H1 (cell line): Measurements from ENCODE around the gene NCKIPSD. TPM values are rescaled to one million over a fixed set of nuclear protein-coding genes. Genes with fewer than 3 reads are reported as not detected.
A peak's percentile ranks its signal among the peaks of the same experiment; 100 is the strongest.

Source experiments
- CTCF ChIA-PET: fragments of 300-600 bp; sonication (Branson Sonifier 250); formaldehyde crosslinking; loops from one replicate; lab custom pipeline; 2021; ENCODE audit not compliant: partially characterized antibody; lab: Charles Lee
- POLR2A ChIA-PET: fragments of 300-600 bp; sonication (Branson Sonifier 250); formaldehyde crosslinking; loops from one replicate; lab custom pipeline; 2021; ENCODE audit warnings: inconsistent platforms; ENCODE audit not compliant: partially characterized antibody; lab: Charles Lee
- DNase-seq, 2 experiments: peaks; one replicate each; pipeline versions ENCODE4 v3.0.0 to v3.0.0-alpha.2; 2010 to 2022; ENCODE audit warnings: low spot score in 2 of 2, low read depth in 1 of 2, mixed read lengths in 1 of 2
- FAIRE-seq: peaks from 2 replicates; lab custom pipeline; 2011; peaks lifted over from hg19 to GRCh38; lab: Jason Lieb, UNC
- H2AFZ ChIP-seq: 2 replicates; pipeline ENCODE4 v1.8.1; 2012; ENCODE audit warnings: low read length, inconsistent platforms
- H2AK5ac ChIP-seq: 2 replicates; pipeline ENCODE4 v1.6.1; 2013; ENCODE audit warnings: low read depth, low read length
- H2BK120ac ChIP-seq: replicated peaks from 2 replicates; pipeline ENCODE3; 2013; ENCODE audit warnings: low read depth, low read length, inconsistent platforms
- H2BK12ac ChIP-seq: 2 replicates; pipeline ENCODE4 v1.6.1; 2013; ENCODE audit warnings: low read depth, low read length
- H2BK15ac ChIP-seq: 2 replicates; pipeline ENCODE4 v1.6.1; 2013; ENCODE audit warnings: low read length
- H2BK20ac ChIP-seq: 2 replicates; pipeline ENCODE4 v1.6.1; 2013; ENCODE audit warnings: low read length
- H2BK5ac ChIP-seq: 2 replicates; pipeline ENCODE4 v1.6.1; 2013; ENCODE audit warnings: low read depth, low read length
- H3K14ac ChIP-seq: 2 replicates; pipeline ENCODE4 v1.6.1; 2013; ENCODE audit warnings: inconsistent platforms; ENCODE audit not compliant: insufficient read length
- H3K18ac ChIP-seq: 2 replicates; pipeline ENCODE4 v1.6.1; 2013; ENCODE audit warnings: low read length; ENCODE audit errors: extremely low read depth
- H3K23ac ChIP-seq: 2 replicates; pipeline ENCODE4 v1.6.1; 2013; ENCODE audit warnings: inconsistent platforms; ENCODE audit not compliant: insufficient read length
- H3K23me2 ChIP-seq: 2 replicates; pipeline ENCODE4 v1.6.1; 2013; ENCODE audit warnings: low read depth, low read length
- H3K27ac ChIP-seq: 2 replicates; pipeline ENCODE4 v1.6.1; 2011; ENCODE audit warnings: low read depth, low read length, inconsistent platforms
- H3K27me3 ChIP-seq, 4 experiments: replicated peaks in 1 of 4; 1 replicate in 1 of 4; 2 replicates in 3 of 4; pipeline versions ENCODE4 v1.6.1 to v1.8.1; 2011 to 2013; ENCODE audit warnings: low read length in 3 of 4, mild to moderate bottlenecking in 3 of 4, inconsistent platforms in 2 of 4, mixed read lengths in 2 of 4, moderate library complexity in 1 of 4; ENCODE audit not compliant: control insufficient read depth in 3 of 4, insufficient read depth in 3 of 4; ENCODE audit errors: extremely low read depth in 1 of 4
- H3K36me3 ChIP-seq, 4 experiments: 2 replicates each; pipeline versions ENCODE4 v1.6.1 to v1.8.1; 2011 to 2013; ENCODE audit warnings: mild to moderate bottlenecking in 4 of 4, low read length in 3 of 4, moderate library complexity in 2 of 4, control low read depth in 1 of 4, inconsistent platforms in 1 of 4; ENCODE audit not compliant: insufficient read depth in 4 of 4, control insufficient read depth in 2 of 4
- H3K4ac ChIP-seq: replicated peaks from 2 replicates; pipeline ENCODE3; 2013; ENCODE audit warnings: low read length, low read depth, mixed read lengths, inconsistent platforms; ENCODE audit not compliant: insufficient read length
- H3K4me1 ChIP-seq, 4 experiments: replicated peaks in 1 of 4; 1 replicate in 1 of 4; 2 replicates in 3 of 4; pipeline versions ENCODE4 v1.6.1 to v1.8.1; 2011 to 2013; ENCODE audit warnings: low read length in 3 of 4, inconsistent platforms in 2 of 4, mixed read lengths in 1 of 4; ENCODE audit not compliant: insufficient read depth in 4 of 4, control insufficient read depth in 3 of 4
- H3K4me2 ChIP-seq, 2 experiments: 2 replicates each; pipeline versions ENCODE4 v1.6.1 to v1.8.1; 2011 to 2013; ENCODE audit warnings: low read depth in 2 of 2, low read length in 2 of 2, control low read depth in 1 of 2, inconsistent platforms in 1 of 2, mild to moderate bottlenecking in 1 of 2; ENCODE audit not compliant: insufficient read depth in 1 of 2
- H3K4me3 ChIP-seq, 4 experiments: fragments of 200-600, 300-600 bp in 1 of 4; sonication (generic), shearing (Covaris generic), sonication (Bioruptor Twin) in 1 of 4; 2 replicates each; pipeline versions ENCODE4 v1.5.1 to v1.8.1; 2011 to 2016; ENCODE audit warnings: low read length in 4 of 4, low read depth in 3 of 4, control low read depth in 2 of 4, inconsistent platforms in 2 of 4, mild to moderate bottlenecking in 2 of 4, mixed read lengths in 1 of 4, moderate library complexity in 1 of 4; ENCODE audit not compliant: insufficient read depth in 2 of 4; ENCODE audit errors: extremely low read depth in 1 of 4
- H3K56ac ChIP-seq: replicated peaks from 2 replicates; pipeline ENCODE3; 2013; ENCODE audit warnings: low read depth, mild to moderate bottlenecking, mixed read lengths, low read length, inconsistent platforms; ENCODE audit not compliant: insufficient read length
- H3K79me1 ChIP-seq: 2 replicates; pipeline ENCODE4 v1.6.1; 2013; ENCODE audit warnings: low read depth, low read length, control low read depth
- H3K79me2 ChIP-seq, 2 experiments: 2 replicates each; pipeline versions ENCODE4 v1.6.1 to v1.8.1; 2012 to 2013; ENCODE audit warnings: low read length in 2 of 2, mild to moderate bottlenecking in 2 of 2, inconsistent platforms in 1 of 2; ENCODE audit not compliant: insufficient read depth in 2 of 2, control insufficient read depth in 1 of 2
- H3K9ac ChIP-seq, 4 experiments: replicated peaks in 1 of 4; 1 replicate in 1 of 4; 2 replicates in 3 of 4; pipeline versions ENCODE4 v1.6.1 to v1.8.1; 2011 to 2013; ENCODE audit warnings: low read depth in 3 of 4, low read length in 3 of 4, control low read depth in 2 of 4, mild to moderate bottlenecking in 2 of 4, moderate library complexity in 2 of 4, inconsistent platforms in 1 of 4; ENCODE audit errors: extremely low read depth in 1 of 4
- H3K9me3 ChIP-seq, 2 experiments: 2 replicates each; pipeline versions ENCODE4 v1.6.1 to v1.8.1; 2012 to 2013; ENCODE audit warnings: mild to moderate bottlenecking in 2 of 2, moderate library complexity in 2 of 2, control low read depth in 1 of 2, inconsistent platforms in 1 of 2, low read depth in 1 of 2, low read length in 1 of 2, mixed read lengths in 1 of 2; ENCODE audit not compliant: insufficient read depth in 2 of 2
- H4K20me1 ChIP-seq, 2 experiments: replicated peaks in 1 of 2; 2 replicates each; pipeline versions ENCODE3 to v1.8.1; 2011 to 2013; ENCODE audit warnings: inconsistent platforms in 2 of 2, low read length in 2 of 2, mild to moderate bottlenecking in 1 of 2; ENCODE audit not compliant: insufficient read depth in 2 of 2, control insufficient read depth in 1 of 2
- H4K5ac ChIP-seq: 2 replicates; pipeline ENCODE4 v1.6.1; 2013; ENCODE audit warnings: low read length, low read depth, mixed read lengths, inconsistent platforms; ENCODE audit not compliant: insufficient read length
- H4K8ac ChIP-seq: 2 replicates; pipeline ENCODE4 v1.8.0; 2013; ENCODE audit warnings: mild to moderate bottlenecking, moderate library complexity, low read length, inconsistent platforms; ENCODE audit not compliant: insufficient read depth; ENCODE audit errors: extremely low read depth
- H4K91ac ChIP-seq: replicated peaks from 2 replicates; pipeline ENCODE3; 2013; ENCODE audit warnings: low read length, mixed read lengths, inconsistent platforms; ENCODE audit not compliant: insufficient read length
- ASH2L ChIP-seq: fragments of 200-600, 300-600 bp; sonication (generic); IDR thresholded peaks from one replicate; pipeline ENCODE4 v1.7.1; 2017; ENCODE audit warnings: low read length
- JUND ChIP-seq: IDR thresholded peaks from 2 replicates; pipeline ENCODE4 v1.6.1; 2011; ENCODE audit warnings: mild to moderate bottlenecking, improper control_type of control experiment, low read length
- NANOG ChIP-seq: IDR thresholded peaks from 2 replicates; pipeline ENCODE4 v1.6.1; 2011; ENCODE audit warnings: low read length, low read depth, mild to moderate bottlenecking, inconsistent platforms; ENCODE audit not compliant: insufficient read depth, poor library complexity, severe bottlenecking
- POLR2AphosphoS5 ChIP-seq: IDR thresholded peaks from 2 replicates; pipeline ENCODE4 v1.6.1; 2011; ENCODE audit warnings: low read depth, low read length
- RNF2 ChIP-seq: fragments of 200-900, 300-1000 bp; sonication (generic); IDR thresholded peaks from 2 replicates; pipeline ENCODE4 v1.7.1; 2016; ENCODE audit warnings: borderline replicate concordance, low read depth, mild to moderate bottlenecking, antibody characterized with exemption, low read length; ENCODE audit not compliant: poor library complexity, severe bottlenecking; ENCODE audit errors: missing control alignments
- WGBS, 2 experiments: shearing (Covaris generic) in 1 of 2; methylation state at CpG; one replicate each; pipeline versions ENCODE4 v1.1.6 to v1.1.7; 2013 to 2015; ENCODE audit warnings: low lambda C conversion rate in 2 of 2, mixed read lengths in 2 of 2, inconsistent platforms in 1 of 2, low coverage in 1 of 2, missing lambda C conversion rate in 1 of 2; ENCODE audit not compliant: insufficient replicate concordance in 2 of 2, insufficient coverage in 1 of 2, insufficient read length in 1 of 2; ENCODE audit errors: extremely low coverage in 1 of 2, missing lambda C conversion rate in 1 of 2; 5-methylcytosine and 5-hydroxymethylcytosine counted together
- polyA plus RNA-seq, 7 experiments: library from polyadenylated mRNA; depleted of rRNA in 3 of 7; stranded (reverse) in 5 of 7; unstranded in 2 of 7; fragments of >200 nt in 5 of 7; fragments of 200-250 nt in 2 of 7; gene quantifications; 1 replicate in 5 of 7; 2 replicates in 1 of 7; 4 replicates in 1 of 7; pipeline versions ENCODE4 v1.2.1 to v1.2.3, GENCODE V29; 2011 to 2013; ENCODE audit warnings: missing spikeins in 2 of 7, mixed read lengths in 2 of 7
- total RNA-seq: library from RNA; stranded (reverse); fragmentation: NEBNext Ultra II Directional; extraction: Animal tissue kit (Norgen Biotek cat#: 25700); gene quantifications from 2 replicates; pipeline ENCODE4 v1.2.1, GENCODE V29; 2021

The NCKIPSD gene
- total and polyA plus RNA-seq, 2 of the 8 experiments (the other 6 are each of a cell fraction or from before 2014, with no cell fraction given), result 34.7 to 91.8 TPM

DNA sequence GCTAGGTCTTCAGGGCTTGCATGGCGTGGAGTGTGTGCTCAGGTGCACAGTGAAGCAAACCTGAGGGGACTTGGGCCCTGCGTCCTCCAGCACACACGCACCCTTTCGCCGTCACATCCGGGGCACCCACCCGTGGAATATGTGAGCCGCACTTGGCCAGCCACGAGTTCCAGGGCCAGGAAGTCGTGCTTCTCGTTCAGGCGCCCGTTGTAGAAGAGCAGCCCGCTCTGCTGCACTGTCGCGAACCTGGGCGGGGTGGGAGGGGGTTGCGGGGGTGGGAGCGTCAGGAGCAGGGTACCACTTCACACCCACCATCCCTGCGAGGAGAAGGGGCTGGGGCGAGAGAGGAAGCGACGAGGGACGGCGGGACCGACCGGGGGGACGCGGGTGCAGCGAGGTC lies 30.1 kb downstream of the NCKIPSD start:
- Histone ChIP-seq H2AK5ac (0 out of 2 replicates have a peak overlapping the region, but pooled peaks have one; percentile 19), H3K36me3 (peaks cover 0 to 9% (median 7%) of the 10 kb centered on the region in 4 experiments; a peak in 5 of 8 replicates), H4K91ac (peak overlapping the region; percentile 34), H2BK12ac (peak overlapping the region; percentile 55; the same call in 1 of the 2 replicates), H3K4ac (peak overlapping the region; percentile 81), H3K4me2 (peak overlapping the region; percentile 74 to 81), H2AFZ (0 out of 2 replicates have a peak overlapping the region, but pooled peaks have one; percentile 68), H3K79me2 (no peaks in the 10 kb centered on the region), H4K20me1 (peaks cover 6 to 32% of the 10 kb centered on the region in 2 experiments), H3K9ac (peak overlapping the region in 3 of 4 experiments; percentile 29 to 55 (median 53); a peak in 3 of 7 replicates), H3K18ac (peak overlapping the region; percentile 85; the same call in 1 of the 2 replicates), H3K27me3 (peaks cover 0 to 5% (median 3%) of the 10 kb centered on the region in 4 experiments; a peak in 3 of 7 replicates), H3K56ac (no peak overlapping the region), H3K4me3 (peak overlapping the region; percentile 28 to 61 (median 33)), H2BK15ac (peak overlapping the region; percentile 75), H3K23ac (no peak overlapping the region), H3K9me3 (no peaks in the 10 kb centered on the region), H3K79me1 (peaks cover under 1% of the 10 kb centered on the region; the same call in 1 of the 2 replicates), H2BK20ac (no peak overlapping the region), H4K8ac (no peak overlapping the region), H3K4me1 (peaks cover 0 to 16% (median 15%) of the 10 kb centered on the region in 4 experiments; a peak in 6 of 7 replicates), H3K23me2 (peaks cover 11% of the 10 kb centered on the region; the same call in 1 of the 2 replicates), H2BK5ac (peak overlapping the region; percentile 69; the same call in 1 of the 2 replicates), H2BK120ac (no peak overlapping the region), H3K27ac (no peak overlapping the region; the same call in 1 of the 2 replicates), H4K5ac (peak overlapping the region; percentile 3), H3K14ac (no peak overlapping the region)
- TF ChIP-seq POLR2AphosphoS5 (0 out of 2 replicates have a peak, but pooled peaks have one; percentile 25), ASH2L (no peak), NANOG (no peak), RNF2 (no peak), JUND (no peak)
- FAIRE-seq (no peak), DNase-seq (no peak)
- CTCF ChIA-PET, result interaction anchor here (0.6 to 2.6 kb wide), 6 partner anchors 11 to 223 kb away, joined by 3 to 11 read pairs (median 4); partner anchors contain the start of genes PFKFB4 and SLC26A6
- 46% methylated on average over 18 of the region's 30 CpGs; no CpG with 5 or more reads in 1 of the 2 experiments for WGBS, 2 experiments
- POLR2A ChIA-PET, result interaction anchor here (0.7 to 10.5 kb wide), 7 partner anchors 8 to 209 kb away, joined by 3 to 111 read pairs (median 5); partner anchors contain the start of genes ATRIP, CELSR3, SLC26A6 and UQCRC1
